SK-N-SH treated with all-trans-retinoic acid at 6 μM for 48 hours (cell line): ENCODE measurements around the gene MAP3K6.

Source experiments
- OSR1 ChIP-seq: fragments of 250-450 bp; sonication (Bioruptor Pico); IDR thresholded peaks from 2 replicates; pipeline ENCODE4 v1.8.0; 2022; ENCODE audit warnings: moderate library complexity, mild to moderate bottlenecking, inconsistent platforms
- RARB ChIP-seq: fragments of 250-450 bp; sonication (Bioruptor Pico); IDR thresholded peaks from 2 replicates; pipeline ENCODE4 v1.8.0; 2021; ENCODE audit warnings: mild to moderate bottlenecking, moderate library complexity
- TCF4 ChIP-seq: fragments of 250-450 bp; sonication (Bioruptor Pico); IDR thresholded peaks from 2 replicates; pipeline ENCODE4 v1.8.0; 2021; ENCODE audit warnings: mild to moderate bottlenecking, moderate library complexity, borderline replicate concordance
- TSHZ2 ChIP-seq: fragments of 250-450 bp; sonication (Bioruptor Pico); IDR thresholded peaks from 2 replicates; pipeline ENCODE4 v1.5.0; 2020; ENCODE audit warnings: mild to moderate bottlenecking, moderate library complexity

GRCh38 chr1:27314737-27315136 lies 52.0 kb downstream of the MAP3K6 start:
- TF ChIP-seq TSHZ2 (CRISPR knock-in tag) (no peak), RARB (CRISPR knock-in tag) (no peak), OSR1 (CRISPR knock-in tag) (no peak), TCF4 (no peak)
